GM19324 (cell line): ENCODE results near the gene SLC6A11.

ENCODE experiments used
- ATAC-seq: cut with Tn5 transposase; IDR thresholded peaks from one replicate; pipeline ENCODE4 v1.9.1; 2021; ENCODE audit warnings: mild to moderate bottlenecking, moderate library complexity; ENCODE audit not compliant: unreplicated experiment, low FRiP score

Gene SLC6A11

GRCh38 chr3:10883478-10884234 is 67.6 kb downstream of the SLC6A11 start:
- ATAC-seq, result no peak

DNA sequence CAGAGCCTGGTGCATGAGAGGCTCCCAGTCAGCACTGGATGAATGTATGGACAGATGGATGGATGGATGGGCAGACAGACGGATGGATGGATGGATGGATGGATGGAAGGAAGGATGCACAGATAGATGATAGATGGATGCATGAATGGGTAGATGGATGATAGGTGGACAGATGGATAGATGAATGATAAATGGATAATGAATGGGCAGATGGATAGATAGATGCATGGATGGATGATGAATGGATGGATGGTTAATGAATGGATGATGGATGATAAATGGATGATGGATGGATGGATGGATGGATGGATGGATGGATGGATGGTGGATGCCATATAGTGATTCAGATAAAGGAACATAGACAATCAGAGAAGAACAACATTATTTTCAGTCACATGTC is 71.0 kb downstream of the SLC6A11 start:
- ATAC-seq, result no peak

- no peak for ATAC-seq
Observed at GRCh38 chr3:10888518-10889090, 72.6 kb downstream of the SLC6A11 start.

GRCh38 chr3:10889206-10889960 is 73.4 kb downstream of the SLC6A11 start:
- ATAC-seq, result no peak

DNA sequence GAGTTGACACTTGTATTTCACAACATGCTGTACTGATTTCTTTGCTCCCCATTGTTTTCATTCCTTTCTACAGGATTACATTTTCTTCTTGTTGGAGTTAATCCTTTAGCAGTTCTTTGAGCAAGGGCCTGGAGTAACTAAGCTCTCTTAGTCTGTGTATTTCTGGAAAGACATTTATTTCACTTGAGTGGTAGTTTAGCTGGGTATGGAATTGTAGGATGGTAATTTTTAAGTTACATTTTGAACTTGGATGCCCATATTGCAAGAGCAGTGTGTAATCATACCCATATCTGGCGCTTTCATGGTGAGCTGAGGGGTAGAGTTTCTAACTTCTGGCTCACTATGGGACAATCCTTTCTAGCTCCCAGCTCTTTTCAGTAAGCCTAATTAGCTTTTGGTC is 74.6 kb downstream of the SLC6A11 start:
- ATAC-seq, result no peak

- ATAC-seq, result no peak
Observed at GRCh38 chr3:10892622-10893021, 76.6 kb downstream of the SLC6A11 start.

GRCh38 chr3:10901296-10901945 is 85.4 kb downstream of the SLC6A11 start:
- no peak for ATAC-seq

- no peak for ATAC-seq
Observed at GRCh38 chr3:10907262-10907661, 91.2 kb downstream of the SLC6A11 start.

GRCh38 chr3:10910367-10910766 is 94.3 kb downstream of the SLC6A11 start:
- ATAC-seq, result no peak

- no peak for ATAC-seq
Observed at GRCh38 chr3:10911350-10912002, 95.4 kb downstream of the SLC6A11 start.

- no peak for ATAC-seq
Observed at GRCh38 chr3:10912786-10913185, 96.8 kb downstream of the SLC6A11 start.

- ATAC-seq, result no peak
Observed at GRCh38 chr3:10915376-10915775, 99.3 kb downstream of the SLC6A11 start.

GRCh38 chr3:10917176-10917575 is 101.1 kb downstream of the SLC6A11 start:
- no peak for ATAC-seq

- no peak for ATAC-seq
Observed at GRCh38 chr3:10918011-10918410, 102.0 kb downstream of the SLC6A11 start.

DNA sequence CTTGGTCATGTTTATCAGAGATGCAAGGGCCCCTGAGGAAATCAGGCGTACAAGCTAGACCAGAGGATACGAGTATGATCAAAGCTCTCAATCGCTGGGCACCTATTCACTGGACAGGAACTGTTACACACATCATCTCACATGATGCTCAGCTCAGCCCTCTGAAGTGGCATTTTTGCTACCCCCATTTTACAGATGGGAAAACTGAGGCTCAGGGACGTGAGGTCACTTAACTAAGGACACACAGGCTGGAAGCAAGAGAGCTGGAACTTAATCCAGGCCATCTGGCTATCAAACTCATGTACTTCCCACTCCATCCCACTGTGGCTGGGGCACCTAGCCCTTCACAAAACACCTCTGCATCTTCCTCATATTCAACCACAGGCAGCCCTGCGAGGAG is 103.6 kb downstream of the SLC6A11 start:
- ATAC-seq, result no peak

GRCh38 chr3:10925436-10926255 is 109.6 kb downstream of the SLC6A11 start:
- ATAC-seq, result no peak

- no peak for ATAC-seq
Observed at GRCh38 chr3:10926256-10926810, 110.3 kb downstream of the SLC6A11 start.

GRCh38 chr3:10926811-10927521 is 110.9 kb downstream of the SLC6A11 start:
- no peak for ATAC-seq

- no peak for ATAC-seq
Observed at GRCh38 chr3:10927551-10927950, 111.5 kb downstream of the SLC6A11 start.
